Skeletal muscle cell (primary cell): ENCODE data around the gene SMYD5.
"Not testable (repeated sequence)": the region's sequence is repeated elsewhere in the genome, so short reads cannot be mapped to it uniquely, and the experiment has no call there.

Experiments
- DNase-seq: peaks from one replicate; pipeline ENCODE4 v3.0.0-alpha.2; 2010; ENCODE audit warnings: low read depth
- H3K4me3 ChIP-seq: 2 replicates; pipeline ENCODE4 v1.5.1; 2011; ENCODE audit warnings: low read depth, mild to moderate bottlenecking, control low read depth, low read length, moderate library complexity

Gene SMYD5

DNA sequence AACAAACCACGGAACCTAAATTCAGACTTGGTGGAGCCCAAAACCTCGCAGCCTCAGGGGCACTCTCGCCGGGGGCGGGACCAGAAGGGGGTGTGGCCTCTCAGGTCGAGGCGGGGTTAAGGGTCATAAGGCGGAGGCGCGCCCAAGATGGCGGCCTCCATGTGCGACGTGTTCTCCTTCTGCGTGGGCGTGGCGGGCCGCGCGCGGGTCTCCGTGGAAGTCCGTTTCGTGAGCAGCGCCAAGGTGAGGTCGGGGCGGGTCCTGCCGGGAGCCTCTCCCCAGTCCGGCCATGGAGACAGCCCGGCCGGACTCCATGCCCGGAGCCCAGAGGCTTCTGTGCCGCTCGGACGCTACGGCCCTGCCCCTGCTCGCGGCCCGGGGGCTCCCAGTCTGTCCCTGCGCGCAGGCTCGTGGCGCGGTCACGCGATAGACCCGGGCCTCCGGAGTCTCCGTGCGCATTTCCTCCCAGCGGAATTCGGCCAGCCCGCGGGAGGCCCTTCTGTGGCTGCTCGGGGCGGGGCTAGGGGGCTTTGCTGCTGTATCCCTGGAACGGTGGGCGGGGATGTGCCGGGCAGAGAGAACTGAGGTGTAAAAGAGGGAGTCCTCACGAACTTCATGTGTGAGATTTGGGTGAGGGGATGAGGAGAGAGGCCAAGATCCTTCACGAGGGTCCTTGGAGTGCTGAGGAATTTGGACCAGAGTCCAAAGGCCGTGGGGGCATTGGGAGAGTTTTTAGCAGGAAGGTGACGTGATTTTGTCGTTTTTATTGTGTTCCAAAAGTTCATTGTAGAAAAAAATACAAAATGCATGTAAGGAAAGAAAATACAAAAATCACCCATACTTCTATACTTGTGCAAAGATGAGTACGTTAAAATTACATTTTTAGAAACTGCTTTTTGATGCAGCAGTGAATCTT, at the start of gene SMYD5:
Gene SMYD5, plus strand, starts transcription at position 126 of the 916 bp plus-strand sequence. Its CDS starts 22 bp downstream, at position 148.
- peak within 1 kb of the TSS; percentile 60 for H3K4me3 ChIP-seq
- DNase-seq = peak; percentile 48

DNA sequence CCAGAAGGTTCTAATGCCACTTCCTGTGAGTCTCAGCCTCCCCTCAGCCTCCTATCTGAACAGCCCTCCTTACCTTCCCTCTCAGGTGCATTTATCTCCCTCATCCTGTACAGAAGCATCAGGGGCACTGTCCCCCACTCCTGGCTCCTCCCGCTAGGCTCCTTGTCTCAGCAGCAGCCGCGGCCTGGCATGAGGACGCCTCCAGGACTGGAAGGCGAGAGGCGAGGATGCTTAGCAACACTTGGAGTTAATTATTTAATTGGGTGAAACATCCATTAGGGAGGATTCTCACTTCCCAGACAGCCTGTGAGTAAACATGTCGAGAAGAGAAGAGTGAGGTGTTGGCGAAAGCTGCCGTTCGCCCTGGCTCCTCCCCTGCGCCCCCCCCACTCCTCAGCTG, 48.1 kb upstream of the SMYD5 start:
- DNase-seq, H3K4me3 ChIP-seq: not testable (repeated sequence)

DNA sequence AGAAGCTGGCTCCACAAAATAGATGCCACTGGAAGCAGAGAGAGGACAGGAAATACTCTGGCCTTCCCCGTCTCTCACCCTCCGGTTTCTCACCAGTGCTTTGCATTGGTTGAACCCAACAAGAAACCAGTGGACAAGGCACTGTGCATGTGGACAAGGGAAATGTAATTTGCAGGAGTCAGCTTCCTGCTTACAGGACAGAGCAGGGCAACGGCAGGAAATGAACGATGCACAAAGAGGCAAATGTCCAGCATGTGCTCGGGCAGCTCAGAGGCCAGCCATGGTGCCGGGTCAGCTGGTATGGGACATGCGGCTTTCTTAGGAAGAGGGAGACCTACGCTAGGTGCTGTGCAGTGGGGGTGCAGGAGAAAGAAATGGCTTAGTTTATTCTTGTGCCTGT, 47.2 kb upstream of the SMYD5 start:
- not testable (repeated sequence) for H3K4me3 ChIP-seq, DNase-seq

DNA sequence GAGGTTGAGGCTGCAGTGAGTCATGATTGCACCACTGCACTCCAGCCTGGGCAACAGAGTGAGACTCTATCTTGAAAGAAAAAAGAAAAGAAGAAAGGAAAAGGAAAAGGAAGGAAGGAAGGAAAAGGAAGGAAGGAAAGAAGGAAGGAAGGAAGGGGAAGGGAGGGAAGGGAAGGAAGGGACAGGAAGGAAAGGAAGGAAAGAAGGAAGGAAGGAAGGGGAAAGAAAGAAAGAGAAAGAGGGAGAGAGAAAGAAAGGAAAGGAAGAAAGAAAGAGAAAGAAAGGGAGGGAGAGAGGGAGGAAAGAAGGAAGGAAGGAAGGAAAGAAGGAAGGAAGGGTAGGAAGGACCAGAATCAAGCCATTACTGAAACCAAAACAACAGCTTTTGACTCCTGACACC, 45.7 kb upstream of the SMYD5 start:
- DNase-seq, H3K4me3 ChIP-seq: not testable (repeated sequence)

DNA sequence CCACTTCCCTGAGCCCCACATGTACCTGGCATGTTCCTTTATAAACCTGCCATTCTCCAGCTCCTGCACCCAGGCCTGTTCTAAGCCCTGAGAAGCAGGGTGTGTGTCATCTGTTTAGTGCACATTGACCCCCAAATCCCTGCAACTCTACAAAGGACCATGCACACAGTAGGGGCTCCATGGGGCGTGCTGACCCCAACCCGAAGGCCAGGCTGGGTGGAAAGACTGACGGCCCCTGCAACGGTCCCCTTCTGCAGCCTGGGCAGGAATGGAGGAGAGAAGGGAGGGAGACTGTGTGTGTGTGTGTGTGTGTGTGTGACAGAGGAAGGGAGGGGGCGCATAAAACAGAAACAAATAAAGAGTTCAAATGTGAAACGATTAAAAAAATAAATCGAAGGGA, 43.7 kb upstream of the SMYD5 start:
- H3K4me3 ChIP-seq, DNase-seq: not testable (repeated sequence)

DNA sequence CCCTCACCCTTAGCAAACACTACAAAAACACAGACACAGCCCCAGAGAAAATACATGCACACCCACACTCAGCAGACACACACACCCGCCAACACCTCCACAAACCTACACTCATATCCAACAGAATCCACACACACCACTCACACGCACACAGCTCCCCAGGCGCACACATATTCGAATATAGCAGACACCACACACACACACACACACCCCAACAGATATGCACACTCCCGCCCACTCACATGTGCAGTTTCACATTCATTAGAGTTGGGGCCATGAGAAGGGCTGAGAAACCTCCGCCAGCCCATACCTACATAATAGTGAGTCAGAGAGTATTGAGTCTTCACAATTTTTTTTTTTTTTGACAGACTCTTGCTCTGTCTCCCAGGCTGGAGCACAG, 41.1 kb upstream of the SMYD5 start:
- peak; percentile 59 for DNase-seq
- no peak overlapping the region for H3K4me3 ChIP-seq

DNA sequence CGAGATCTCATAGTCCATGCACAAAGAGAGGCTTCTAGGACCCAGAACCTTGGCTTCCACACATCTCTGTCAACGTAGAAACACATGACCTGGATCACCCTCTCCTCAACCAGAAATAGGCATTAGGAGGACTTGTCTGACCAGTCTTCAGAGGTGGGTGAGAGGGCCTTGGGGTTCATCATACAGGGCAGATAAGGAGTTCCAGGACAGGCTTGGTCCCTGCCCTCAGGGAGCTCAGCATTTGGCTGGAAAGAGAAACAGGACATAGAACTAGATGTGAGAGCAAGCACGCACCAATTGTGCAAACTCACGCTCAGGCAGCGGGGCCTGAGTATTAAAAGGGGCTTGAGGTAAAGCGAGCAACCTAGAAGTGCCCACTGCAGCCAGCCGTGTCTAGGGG, 40.3 kb upstream of the SMYD5 start:
- DNase-seq = no peak

DNA sequence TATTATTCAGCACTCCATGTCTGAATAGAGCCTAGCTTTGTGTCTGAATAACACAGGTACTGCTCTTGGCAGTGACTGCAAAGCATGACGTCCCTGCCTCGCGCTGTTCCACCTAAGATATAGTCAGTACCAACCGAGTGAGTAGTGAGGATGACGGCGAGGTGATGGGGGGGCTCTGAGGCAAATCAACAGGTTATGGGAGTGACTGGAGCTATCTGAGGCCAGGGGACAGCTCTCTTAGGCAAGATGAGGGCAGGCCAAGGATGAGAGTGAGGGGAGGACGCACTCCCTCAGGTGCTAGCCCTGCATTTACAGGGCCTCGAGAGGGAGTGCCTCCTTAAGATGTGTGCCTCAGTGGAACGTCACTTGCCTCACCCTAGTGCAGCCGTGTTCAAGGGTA, 39.8 kb upstream of the SMYD5 start:
- H3K4me3 ChIP-seq = no peak overlapping the region
- DNase-seq = no peak

More for the DNA sequence above, 40.3 kb upstream of the SMYD5 start:
- H3K4me3 ChIP-seq = no peak overlapping the region

DNA sequence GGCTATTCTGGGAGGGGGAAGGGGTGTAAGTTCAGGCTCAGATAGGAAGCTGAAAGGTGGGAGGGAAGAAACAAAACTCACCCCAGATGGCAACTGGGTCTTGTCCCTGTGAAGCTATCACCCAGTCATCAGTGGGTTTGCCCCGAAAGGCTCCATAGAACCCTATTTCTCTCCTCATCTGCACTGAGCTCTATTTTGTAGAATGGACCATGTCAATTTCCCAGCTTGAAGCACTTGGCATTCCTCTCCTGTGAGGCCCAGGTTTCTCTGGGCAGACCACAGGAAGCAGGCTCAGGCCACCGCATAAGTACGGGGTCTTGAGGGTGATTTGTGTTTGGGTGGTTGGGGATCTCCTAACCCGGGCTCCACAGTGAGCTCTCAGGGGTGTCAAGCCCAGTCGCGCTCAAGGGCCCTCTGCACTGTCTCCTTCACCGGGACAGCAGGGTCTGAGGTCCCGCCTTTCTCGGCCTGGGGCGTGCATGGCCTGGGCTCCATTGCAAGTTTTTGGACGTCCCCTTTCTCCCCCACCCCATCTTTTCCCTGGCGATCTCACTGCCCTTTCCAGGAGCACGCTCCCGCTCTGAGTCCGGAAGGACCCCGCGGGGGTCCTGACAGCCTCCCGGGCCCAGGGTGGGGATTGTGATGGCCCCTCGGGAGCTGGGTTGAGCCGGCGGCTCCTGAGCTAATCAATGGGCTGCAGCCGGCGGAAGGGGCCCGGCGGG, 38.9 kb upstream of the SMYD5 start:
- H3K4me3 ChIP-seq = peak overlapping the region; percentile 38
- no peak for DNase-seq

DNA sequence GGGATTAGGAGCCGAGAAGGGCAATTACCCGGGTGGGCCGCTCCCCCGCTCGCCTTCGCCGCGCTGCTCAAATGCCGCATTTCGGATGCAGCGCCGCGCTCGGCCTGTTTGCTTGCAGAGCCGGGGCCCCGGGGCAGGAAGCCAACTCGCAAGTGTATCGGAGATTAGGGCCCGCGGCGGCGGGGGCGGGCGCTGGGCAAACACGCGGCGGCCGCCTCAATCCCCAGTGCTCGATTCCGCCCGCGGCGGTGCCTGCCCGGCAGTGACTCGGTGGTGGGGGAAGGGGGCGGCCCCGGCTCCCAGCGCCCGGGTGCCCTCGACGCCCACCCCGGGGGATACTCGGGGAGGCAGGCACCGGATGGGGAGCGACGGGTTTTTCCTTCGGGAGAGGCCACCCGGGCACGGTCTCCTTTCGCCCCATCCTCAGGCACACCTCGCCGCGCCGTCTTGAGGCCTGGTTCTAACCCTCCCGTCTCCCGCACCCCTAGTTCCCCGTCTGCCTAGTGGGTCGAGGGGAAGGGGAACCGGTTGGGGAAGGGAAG, 38.3 kb upstream of the SMYD5 start:
- DNase-seq = no peak
- peak overlapping the region; percentile 38 for H3K4me3 ChIP-seq

DNA sequence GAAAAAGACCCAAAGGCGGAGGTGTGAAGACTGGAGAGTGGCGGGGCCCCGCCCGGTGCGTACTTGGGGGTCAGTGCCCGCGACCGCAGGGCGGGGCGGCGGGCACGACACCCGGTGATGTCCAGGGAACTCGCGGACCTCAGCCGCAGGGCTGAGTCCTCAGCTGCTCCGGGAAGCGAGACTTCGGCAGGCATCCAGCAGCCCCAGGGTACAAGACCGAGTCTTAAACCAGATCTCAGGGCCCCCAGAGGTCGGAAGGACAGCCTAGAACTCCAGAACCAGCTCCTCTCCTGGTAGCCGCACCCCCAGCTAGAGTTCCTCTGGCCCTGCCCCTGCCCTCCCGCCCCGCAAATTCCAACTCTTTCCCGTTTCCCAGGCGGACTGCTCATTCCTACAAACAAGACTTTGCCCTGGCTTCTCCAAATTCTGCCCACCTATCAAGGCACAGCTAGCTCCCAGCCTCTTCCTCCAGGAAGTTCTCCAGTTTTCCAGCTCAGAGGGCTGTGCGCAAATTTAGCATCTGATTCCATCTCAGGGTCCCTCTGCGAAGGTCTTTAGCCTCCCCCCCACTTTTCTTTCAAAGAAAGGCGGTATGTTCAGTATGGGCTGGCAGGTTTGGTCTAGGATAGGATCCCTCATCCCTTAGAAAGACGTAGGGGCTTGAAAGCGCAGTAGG, 37.7 kb upstream of the SMYD5 start:
- H3K4me3 ChIP-seq = peak overlapping the region; percentile 65
- no peak for DNase-seq

DNA sequence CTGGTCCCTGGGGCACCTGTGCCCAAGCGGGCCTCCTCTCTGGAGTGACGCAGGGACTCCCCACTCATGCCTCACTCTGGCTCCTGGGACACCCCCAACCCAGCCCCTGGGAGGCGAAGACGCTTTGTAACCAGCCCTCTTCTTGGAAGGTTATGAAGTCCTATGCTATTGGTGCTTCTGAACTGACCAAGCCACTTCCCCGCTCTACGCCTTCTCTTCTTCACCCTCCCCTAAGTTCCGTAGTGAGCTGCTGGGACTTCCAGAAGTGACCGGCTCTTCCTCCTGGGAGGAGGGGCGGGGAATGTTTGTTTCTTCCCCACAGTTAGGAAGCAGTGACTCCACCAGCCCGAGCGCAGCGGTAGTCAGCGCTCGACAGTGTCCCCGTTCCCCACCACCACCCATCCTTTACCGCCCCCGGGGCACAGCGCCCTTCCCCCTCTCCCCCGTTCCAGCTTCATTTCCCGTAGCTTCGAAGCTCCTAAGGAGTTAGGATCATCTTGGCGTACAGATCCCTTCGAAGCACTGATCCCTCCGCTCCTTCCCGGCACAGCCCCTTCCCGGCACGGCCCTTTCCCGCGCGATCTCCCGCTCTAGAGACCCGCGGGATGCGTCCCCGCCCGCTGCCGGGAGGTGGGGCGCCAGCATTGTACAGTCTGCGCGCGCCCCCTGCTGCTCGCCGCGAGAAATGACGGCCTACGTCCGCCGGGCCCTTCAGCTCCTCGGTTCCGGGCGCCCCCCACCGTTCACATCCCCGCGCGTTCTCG, 37.0 kb upstream of the SMYD5 start:
- DNase-seq = no peak
- peak overlapping the region; percentile 65 for H3K4me3 ChIP-seq

DNA sequence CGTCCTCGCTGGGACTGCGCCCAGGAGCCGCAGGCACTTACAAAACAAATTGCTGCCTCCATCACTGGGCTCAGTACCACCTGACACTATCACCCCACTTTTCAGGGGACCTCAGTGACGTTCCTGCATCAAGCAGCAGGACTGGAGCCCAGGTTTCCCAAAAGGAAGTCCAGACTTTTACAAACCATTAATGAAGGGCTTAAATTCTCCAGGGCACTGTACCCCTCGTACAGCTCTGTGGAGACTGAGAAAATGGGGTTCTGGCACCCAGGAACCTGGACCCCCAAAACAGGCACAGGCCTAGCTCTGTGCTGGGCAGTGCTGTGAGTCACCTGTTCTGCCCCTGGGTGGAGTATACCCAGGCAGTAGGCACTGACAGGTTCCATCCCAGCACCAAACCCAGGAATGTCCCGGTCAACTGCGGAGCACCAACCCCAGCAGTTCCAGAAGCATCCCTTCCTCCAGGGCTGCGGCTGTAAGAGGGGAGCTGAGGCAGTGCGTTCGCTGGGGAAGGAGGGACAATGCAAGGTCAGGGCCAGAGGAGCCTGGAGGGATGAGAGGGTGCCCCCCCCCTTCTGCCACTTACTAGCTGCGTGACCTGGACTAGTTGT, 36.3 kb upstream of the SMYD5 start:
- H3K4me3 ChIP-seq = no peak overlapping the region
- no peak for DNase-seq

DNA sequence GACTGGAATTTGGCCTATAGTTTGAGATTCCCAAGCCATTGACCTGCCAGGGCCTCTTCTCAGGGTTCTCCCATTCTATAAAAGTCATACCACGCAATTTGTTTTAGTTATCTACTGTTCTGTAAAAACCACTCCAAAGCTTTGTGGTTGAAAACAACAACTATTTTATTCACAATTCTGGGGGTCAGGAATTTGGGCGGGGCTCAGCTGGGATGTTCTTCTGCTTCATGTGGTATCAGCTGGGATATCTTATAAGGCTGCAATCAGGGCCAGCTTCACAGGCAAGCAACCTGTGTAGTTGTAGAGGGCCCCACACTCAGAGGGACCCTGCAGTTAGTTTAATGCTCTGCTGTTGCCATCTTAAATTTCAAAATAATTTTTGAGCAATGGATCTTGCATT, 28.1 kb upstream of the SMYD5 start:
- H3K4me3 ChIP-seq = no peak overlapping the region
- DNase-seq = no peak

DNA sequence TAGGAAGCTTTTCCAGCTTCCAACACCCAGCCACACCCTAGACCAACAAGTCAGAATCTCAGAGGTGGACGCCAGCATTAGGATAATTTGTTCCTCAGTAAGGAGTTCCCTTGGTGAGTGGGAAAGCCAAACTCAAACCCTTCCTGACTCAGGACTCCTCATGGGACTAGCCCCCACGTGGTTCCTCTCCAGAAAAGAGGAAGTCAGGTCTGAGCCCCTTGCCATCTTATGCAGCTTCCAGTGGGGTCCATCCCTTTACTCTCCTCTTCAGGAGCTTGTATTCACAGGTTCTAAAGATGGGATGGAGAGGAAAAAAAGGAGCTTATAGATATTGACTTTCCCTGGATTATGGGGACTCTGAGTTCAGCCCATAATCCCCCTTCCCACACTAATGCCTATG, 26.5 kb upstream of the SMYD5 start:
- DNase-seq = no peak
- H3K4me3 ChIP-seq = no peak overlapping the region

DNA sequence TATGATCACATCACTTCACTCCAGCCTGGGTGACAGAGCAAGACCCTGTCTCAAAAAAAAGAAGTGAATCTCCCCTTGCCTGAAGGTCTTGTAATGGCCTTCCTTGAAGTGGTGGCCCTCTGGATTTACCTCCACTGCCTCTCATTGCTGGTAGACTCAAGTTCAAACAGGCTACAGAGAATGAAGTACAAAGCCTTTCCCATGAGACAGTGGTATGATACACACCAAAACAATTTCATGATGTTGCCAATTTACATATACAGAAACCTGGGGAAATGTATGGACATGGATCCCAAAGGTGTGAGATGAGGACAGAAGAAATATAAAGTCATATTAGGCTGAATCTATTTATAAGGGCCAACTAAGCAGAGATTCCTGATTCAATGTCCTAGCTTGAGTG, 16.5 kb upstream of the SMYD5 start:
- no peak overlapping the region for H3K4me3 ChIP-seq
- no peak for DNase-seq

DNA sequence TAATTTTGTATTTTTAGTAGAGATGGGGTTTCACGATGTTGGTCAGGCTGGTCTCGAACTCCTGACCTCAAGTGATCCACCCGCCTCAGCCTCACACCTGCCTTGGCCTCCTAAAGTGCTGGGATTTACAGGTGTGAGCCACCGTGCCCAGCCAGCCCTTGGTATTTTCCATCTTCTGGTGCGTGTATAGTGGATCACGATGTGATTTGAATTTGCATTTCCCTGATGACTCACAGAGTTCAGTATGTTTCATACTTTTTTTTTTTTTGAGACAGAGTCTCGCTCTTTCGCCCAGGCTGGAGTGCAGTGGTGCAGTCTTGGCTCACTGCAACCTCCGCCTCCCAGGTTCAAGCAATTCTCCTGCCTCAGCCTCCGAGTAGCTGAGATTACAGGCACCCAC, 13.8 kb upstream of the SMYD5 start:
- not testable (repeated sequence) for H3K4me3 ChIP-seq, DNase-seq

DNA sequence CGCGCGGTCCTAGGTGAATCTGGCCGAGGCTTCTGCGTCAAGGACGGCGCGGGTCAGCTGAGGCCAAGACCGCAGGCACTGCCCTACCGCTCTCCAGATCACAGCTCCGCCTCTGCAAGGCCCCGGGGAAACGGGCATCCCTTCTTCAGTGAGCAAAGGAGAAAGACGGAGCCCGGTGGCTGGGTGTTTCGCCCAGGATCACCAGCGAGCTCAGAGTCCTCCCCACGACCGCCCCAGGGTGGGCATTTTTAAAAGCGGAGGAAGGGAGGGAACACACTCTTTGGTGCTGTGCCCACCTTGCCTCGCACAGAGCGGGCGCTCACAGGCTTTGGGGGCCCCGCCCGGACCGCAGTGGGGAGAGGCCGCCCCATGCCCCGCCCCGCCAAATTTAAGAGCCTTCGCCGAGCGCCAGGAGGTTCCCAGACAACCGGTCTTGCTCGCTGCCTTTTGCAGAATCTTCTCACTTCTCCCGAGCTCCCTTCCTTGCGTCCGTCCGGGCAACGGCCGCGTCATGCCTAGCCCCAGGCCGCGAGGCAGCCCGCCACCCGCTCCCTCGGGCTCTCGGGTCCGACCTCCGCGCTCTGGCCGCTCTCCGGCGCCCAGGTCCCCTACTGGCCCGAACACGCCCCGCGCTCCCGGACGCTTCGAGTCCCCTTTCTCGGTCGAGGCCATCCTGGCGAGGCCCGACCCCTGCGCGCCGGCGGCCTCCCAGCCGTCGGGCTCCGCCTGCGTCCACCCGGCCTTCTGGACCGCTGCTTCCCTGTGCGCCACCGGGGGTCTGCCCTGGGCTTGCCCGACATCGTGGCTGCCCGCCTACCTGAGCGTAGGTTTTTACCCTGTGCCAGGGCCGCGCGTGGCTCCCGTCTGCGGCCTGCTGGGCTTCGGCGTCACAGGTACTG, 11.6 kb upstream of the SMYD5 start, which contains the start of gene NOTO:
Gene NOTO, plus strand, starts transcription at position 419 of the 899 bp plus-strand sequence. Its CDS starts 93 bp downstream, at position 512.
- H3K4me3 ChIP-seq = peak within 1 kb of the TSS; percentile 18
- DNase-seq = no peak
